ENCODE results near the gene MED13L.
"Not testable (repeated sequence)": the region's sequence is repeated elsewhere in the genome, so short reads cannot be mapped to it uniquely, and the experiment has no call there.

MED13L gene

GRCh38 chr12:116242740-116243139 is 34.8 kb downstream of the MED13L start:
- WGBS (ENCODE audit: insufficient coverage) = no CpG with 5 or more reads among the region's 1 CpG
- ChIA-PET CTCF (interaction anchor here (1.2 kb wide), 1 partner anchor 357 kb away, joined by 3 read pairs; no protein-coding TSS in a partner anchor), POLR2A (interaction anchor here (0.6 kb wide), 1 partner anchor 39 kb away, joined by 3 read pairs; no protein-coding TSS in a partner anchor)
- Histone ChIP-seq H3K4me1 (ENCODE audit: control extremely low read depth in 1 of 4, control insufficient read depth in 4 of 4, insufficient read depth in 4 of 4, low read length in 3 of 4) (peaks cover 9 to 46% (median 30%) of the 10 kb centered on the region in 4 experiments), H3K4me3 (ENCODE audit: control insufficient read depth in 1 of 7, extremely low read depth in 1 of 7, insufficient read depth in 4 of 7, low read depth in 2 of 7, low read length in 6 of 7) (no peak overlapping the region), H3K27ac (ENCODE audit: insufficient read depth in 1 of 2, low read depth in 1 of 2, low read length in 2 of 2, poor library complexity in 1 of 2, severe bottlenecking in 2 of 2) (no peak overlapping the region), H3K9me3 (ENCODE audit: control extremely low read depth in 1 of 5, control insufficient read depth in 4 of 5, insufficient read depth in 2 of 5, low read depth in 1 of 5, low read length in 4 of 5) (no peaks in the 10 kb centered on the region), H3K36me3 (ENCODE audit: control insufficient read depth in 4 of 4, insufficient read depth in 4 of 4, low read length in 3 of 4) (no peaks in the 10 kb centered on the region), H3K27me3 (replicated peaks in 2 of 5; ENCODE audit: control insufficient read depth in 4 of 5, insufficient read depth in 5 of 5, low read length in 4 of 5) (no peaks in the 10 kb centered on the region)
- no peak for DNase-seq

GRCh38 chr12:116241157-116241759 is 36.2 kb downstream of the MED13L start:
- DNase-seq = peak; percentile 23 to 53 (median 42)
- Histone ChIP-seq H3K4me3 (ENCODE audit: control insufficient read depth in 1 of 7, extremely low read depth in 1 of 7, insufficient read depth in 4 of 7, low read depth in 2 of 7, low read length in 6 of 7) (no peak overlapping the region), H3K27ac (ENCODE audit: insufficient read depth in 1 of 2, low read depth in 1 of 2, low read length in 2 of 2, poor library complexity in 1 of 2, severe bottlenecking in 2 of 2) (no peak overlapping the region), H3K36me3 (ENCODE audit: control insufficient read depth in 4 of 4, insufficient read depth in 4 of 4, low read length in 3 of 4) (peaks cover 0 to 6% (median under 1%) of the 10 kb centered on the region in 4 experiments), H3K4me1 (ENCODE audit: control extremely low read depth in 1 of 4, control insufficient read depth in 4 of 4, insufficient read depth in 4 of 4, low read length in 3 of 4) (peaks cover 12 to 49% (median 37%) of the 10 kb centered on the region in 4 experiments), H3K9me3 (ENCODE audit: control extremely low read depth in 1 of 5, control insufficient read depth in 4 of 5, insufficient read depth in 2 of 5, low read depth in 1 of 5, low read length in 4 of 5) (no peaks in the 10 kb centered on the region), H3K27me3 (replicated peaks in 2 of 5; ENCODE audit: control insufficient read depth in 4 of 5, insufficient read depth in 5 of 5, low read length in 4 of 5) (no peaks in the 10 kb centered on the region)
- 79% methylated on average over 4 of the region's 9 CpGs for WGBS (ENCODE audit: insufficient coverage)
- ChIA-PET POLR2A (interaction anchor here (0.7 kb wide), 1 partner anchor 316 kb away, joined by 3 read pairs; no protein-coding TSS in a partner anchor), CTCF (interaction anchor here (1.1 to 1.8 kb wide), 4 partner anchors 11 to 468 kb away, joined by 3 to 7 read pairs (median 4); no protein-coding TSS in a partner anchor)

- H3K27me3 ChIP-seq (replicated peaks in 2 of 5; ENCODE audit: control insufficient read depth in 4 of 5, insufficient read depth in 5 of 5, low read length in 4 of 5); POLR2A ChIA-PET; H3K36me3 ChIP-seq (ENCODE audit: control insufficient read depth in 4 of 4, insufficient read depth in 4 of 4, low read length in 3 of 4); H3K4me3 ChIP-seq (ENCODE audit: control insufficient read depth in 1 of 7, extremely low read depth in 1 of 7, insufficient read depth in 4 of 7, low read depth in 2 of 7, low read length in 6 of 7); DNase-seq; H3K9me3 ChIP-seq (ENCODE audit: control extremely low read depth in 1 of 5, control insufficient read depth in 4 of 5, insufficient read depth in 2 of 5, low read depth in 1 of 5, low read length in 4 of 5); H3K27ac ChIP-seq (ENCODE audit: insufficient read depth in 1 of 2, low read depth in 1 of 2, low read length in 2 of 2, poor library complexity in 1 of 2, severe bottlenecking in 2 of 2): not testable (repeated sequence)
- WGBS (ENCODE audit: insufficient coverage) = 98% methylated on average over 12 of the region's 13 CpGs
- peaks cover 6 to 34% (median 23%) of the 10 kb centered on the region in 4 experiments for H3K4me1 ChIP-seq (ENCODE audit: control extremely low read depth in 1 of 4, control insufficient read depth in 4 of 4, insufficient read depth in 4 of 4, low read length in 3 of 4)
- CTCF ChIA-PET = interaction anchor here (1.0 to 4.2 kb wide), 5 partner anchors 10 to 361 kb away, joined by 3 to 40 read pairs (median 3); no protein-coding TSS in a partner anchor
Observed at GRCh38 chr12:116238570-116239119, 38.8 kb downstream of the MED13L start.

GRCh38 chr12:116238149-116238548 is 39.3 kb downstream of the MED13L start:
- DNase-seq = no peak
- no CpG with 5 or more reads among the region's 3 CpGs for WGBS (ENCODE audit: insufficient coverage)
- peaks cover 6 to 29% (median 20%) of the 10 kb centered on the region in 4 experiments for H3K4me1 ChIP-seq (ENCODE audit: control extremely low read depth in 1 of 4, control insufficient read depth in 4 of 4, insufficient read depth in 4 of 4, low read length in 3 of 4)

GRCh38 chr12:116236976-116237375 is 40.5 kb downstream of the MED13L start:
- no CpG with 5 or more reads among the region's 3 CpGs for WGBS (ENCODE audit: insufficient coverage)
- peak overlapping the region in 1 of 2 experiments; percentile 57 for H3K27ac ChIP-seq (ENCODE audit: insufficient read depth in 1 of 2, low read depth in 1 of 2, low read length in 2 of 2, poor library complexity in 1 of 2, severe bottlenecking in 2 of 2)

More at GRCh38 chr12:116238149-116238548, 39.3 kb downstream of the MED13L start:
- H3K36me3 ChIP-seq (ENCODE audit: control insufficient read depth in 4 of 4, insufficient read depth in 4 of 4, low read length in 3 of 4) = peaks cover 0 to 13% (median 2%) of the 10 kb centered on the region in 4 experiments
- H3K9me3 ChIP-seq (ENCODE audit: control extremely low read depth in 1 of 5, control insufficient read depth in 4 of 5, insufficient read depth in 2 of 5, low read depth in 1 of 5, low read length in 4 of 5) = no peaks in the 10 kb centered on the region
- ChIA-PET CTCF (interaction anchor here (0.9 to 4.2 kb wide), 6 partner anchors 9 to 361 kb away, joined by 3 to 40 read pairs (median 3); no protein-coding TSS in a partner anchor), POLR2A (no interaction called here)
- H3K4me3 ChIP-seq (ENCODE audit: control insufficient read depth in 1 of 7, extremely low read depth in 1 of 7, insufficient read depth in 4 of 7, low read depth in 2 of 7, low read length in 6 of 7) = no peak overlapping the region
- no peak overlapping the region for H3K27ac ChIP-seq (ENCODE audit: insufficient read depth in 1 of 2, low read depth in 1 of 2, low read length in 2 of 2, poor library complexity in 1 of 2, severe bottlenecking in 2 of 2)
- H3K27me3 ChIP-seq (replicated peaks in 2 of 5; ENCODE audit: control insufficient read depth in 4 of 5, insufficient read depth in 5 of 5, low read length in 4 of 5) = no peaks in the 10 kb centered on the region

GRCh38 chr12:116236148-116236731 is 41.3 kb downstream of the MED13L start:
- H3K4me1 ChIP-seq (ENCODE audit: control extremely low read depth in 1 of 4, control insufficient read depth in 4 of 4, insufficient read depth in 4 of 4, low read length in 3 of 4) = peaks cover 6 to 20% (median 15%) of the 10 kb centered on the region in 4 experiments
- no peaks in the 10 kb centered on the region for H3K27me3 ChIP-seq (replicated peaks in 2 of 5; ENCODE audit: control insufficient read depth in 4 of 5, insufficient read depth in 5 of 5, low read length in 4 of 5)
- H3K36me3 ChIP-seq (ENCODE audit: control insufficient read depth in 4 of 4, insufficient read depth in 4 of 4, low read length in 3 of 4) = peaks cover 0 to 13% (median 4%) of the 10 kb centered on the region in 4 experiments
- peak overlapping the region in 2 of 7 experiments; percentile 42 to 47 for H3K4me3 ChIP-seq (ENCODE audit: control insufficient read depth in 1 of 7, extremely low read depth in 1 of 7, insufficient read depth in 4 of 7, low read depth in 2 of 7, low read length in 6 of 7)
- POLR2A ChIA-PET = interaction anchor here (0.6 kb wide), 1 partner anchor 239 kb away, joined by 3 read pairs; no protein-coding TSS in a partner anchor
- WGBS (ENCODE audit: insufficient coverage) = 0% methylated on average over 2 of the region's 3 CpGs
- no peaks in the 10 kb centered on the region for H3K9me3 ChIP-seq (ENCODE audit: control extremely low read depth in 1 of 5, control insufficient read depth in 4 of 5, insufficient read depth in 2 of 5, low read depth in 1 of 5, low read length in 4 of 5)
- peak overlapping the region in 1 of 2 experiments; percentile 57 for H3K27ac ChIP-seq (ENCODE audit: insufficient read depth in 1 of 2, low read depth in 1 of 2, low read length in 2 of 2, poor library complexity in 1 of 2, severe bottlenecking in 2 of 2)
- peak; percentile 76 to 85 (median 78) for DNase-seq
- CTCF ChIA-PET = interaction anchor here (0.7 to 4.2 kb wide), 20 partner anchors 9 to 473 kb away, joined by 3 to 40 read pairs (median 4); no protein-coding TSS in a partner anchor

More at GRCh38 chr12:116236976-116237375, 40.5 kb downstream of the MED13L start:
- Histone ChIP-seq H3K4me3 (ENCODE audit: control insufficient read depth in 1 of 7, extremely low read depth in 1 of 7, insufficient read depth in 4 of 7, low read depth in 2 of 7, low read length in 6 of 7) (no peak overlapping the region), H3K36me3 (ENCODE audit: control insufficient read depth in 4 of 4, insufficient read depth in 4 of 4, low read length in 3 of 4) (peaks cover 0 to 13% (median 2%) of the 10 kb centered on the region in 4 experiments), H3K4me1 (ENCODE audit: control extremely low read depth in 1 of 4, control insufficient read depth in 4 of 4, insufficient read depth in 4 of 4, low read length in 3 of 4) (peaks cover 6 to 25% (median 17%) of the 10 kb centered on the region in 4 experiments), H3K27me3 (replicated peaks in 2 of 5; ENCODE audit: control insufficient read depth in 4 of 5, insufficient read depth in 5 of 5, low read length in 4 of 5) (no peaks in the 10 kb centered on the region), H3K9me3 (ENCODE audit: control extremely low read depth in 1 of 5, control insufficient read depth in 4 of 5, insufficient read depth in 2 of 5, low read depth in 1 of 5, low read length in 4 of 5) (no peaks in the 10 kb centered on the region)
- CTCF ChIA-PET = interaction anchor here (0.9 to 4.2 kb wide), 10 partner anchors 8 to 472 kb away, joined by 3 to 40 read pairs (median 6); no protein-coding TSS in a partner anchor
- no peak for DNase-seq
- POLR2A ChIA-PET = no interaction called here

All from common myeloid progenitor, CD34-positive (primary cell).